ENCODE data around the gene BEST3. TPM values are rescaled to one million over a fixed set of nuclear protein-coding genes. Genes with fewer than 3 reads are reported as not detected.

BEST3 gene
- total and polyA plus RNA-seq, 2 donors (not counting 3 experiments of a cell fraction or from before 2014, with no cell fraction given) = 0.12 to 0.18 TPM

DNA sequence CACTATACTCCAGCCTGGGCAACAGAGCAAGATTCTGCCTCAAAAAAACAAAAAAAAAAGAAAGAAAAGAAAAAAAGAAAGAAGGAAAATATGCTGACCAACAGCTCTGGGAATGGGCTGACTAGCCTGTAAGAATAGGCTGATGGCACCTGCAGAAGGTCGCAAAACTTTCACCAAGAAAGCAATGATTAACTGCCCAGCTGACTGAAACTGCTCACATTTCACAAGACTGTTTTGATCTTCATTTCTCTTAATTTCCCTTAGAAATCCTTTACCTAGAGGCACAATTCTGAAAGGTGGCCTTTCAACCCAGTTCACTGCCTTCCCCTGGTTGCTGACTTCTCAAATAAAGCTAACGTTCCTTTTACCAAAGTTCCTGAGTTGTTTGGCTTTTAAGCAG lies 12.4 kb downstream of the BEST3 start:
- no peak overlapping the region for H3K9ac ChIP-seq (replicated peaks; ENCODE audit: extremely low read depth, insufficient read depth, low read length)
- no peak overlapping the region for H3K4me3 ChIP-seq (replicated peaks in 1 of 3; ENCODE audit: insufficient read depth in 1 of 3, low read depth in 1 of 3, low read length in 3 of 3)
- FAIRE-seq (no peak), DNase-seq (ENCODE audit: low read depth, low spot score) (peak; percentile 19)
- peaks cover 28% of the 10 kb centered on the region for H3K4me1 ChIP-seq (ENCODE audit: control insufficient read depth, extremely low read depth, insufficient read depth, low read length)
- dilution Hi-C loops (cut with MboI; ENCODE audit: extremely low pct_ligation_motif_present, low sequenced_read_pairs) = no loop called here
- no peaks in the 10 kb centered on the region for H4K20me1 ChIP-seq (replicated peaks; ENCODE audit: control insufficient read depth, extremely low read depth, insufficient read depth, low read length)
- no peak overlapping the region for H2AFZ ChIP-seq (ENCODE audit: low read depth, low read length)
- H3K9me1 ChIP-seq (replicated peaks; ENCODE audit: control insufficient read depth, extremely low read depth, insufficient read depth, low read length) = no peaks in the 10 kb centered on the region
- H3K27ac ChIP-seq (ENCODE audit: insufficient read depth, low read depth, low read length) = no peak overlapping the region
- H3K27me3 ChIP-seq (ENCODE audit: control insufficient read depth in 2 of 2, insufficient read depth in 2 of 2, low read length in 2 of 2) = no peaks in the 10 kb centered on the region
- ChIA-PET CTCF (interaction anchor here (1.0 to 1.3 kb wide), 2 partner anchors 10 to 23 kb away, joined by 3 read pairs; no protein-coding TSS in a partner anchor), POLR2A (no interaction called here)
- no peak overlapping the region for H3K4me2 ChIP-seq (ENCODE audit: insufficient read depth, low read length)
- H3K9me3 ChIP-seq (replicated peaks; ENCODE audit: control insufficient read depth, insufficient read depth, low read length) = no peaks in the 10 kb centered on the region
- intact Hi-C loops (cut with micrococcal nuclease) = loop anchor here (5.0 kb wide), 1 partner anchor 136 kb away; no protein-coding TSS in a partner anchor
- H3K36me3 ChIP-seq (ENCODE audit: control insufficient read depth in 2 of 2, extremely low read depth in 1 of 2, insufficient read depth in 2 of 2, low read length in 2 of 2) = no peaks in the 10 kb centered on the region
- TF ChIP-seq, protein P1, sequence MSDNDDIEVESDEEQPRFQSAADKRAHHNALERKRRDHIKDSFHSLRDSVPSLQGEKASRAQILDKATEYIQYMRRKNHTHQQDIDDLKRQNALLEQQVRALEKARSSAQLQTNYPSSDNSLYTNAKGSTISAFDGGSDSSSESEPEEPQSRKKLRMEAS (IDR thresholded peaks at IDR 0.05; ENCODE audit: insufficient read depth, insufficient read length) = no peak
- TF ChIP-seq FOS (IDR thresholded peaks at IDR 0.05; ENCODE audit: borderline replicate concordance, insufficient read depth, low read length) (no peak), GATA2 (IDR thresholded peaks at IDR 0.05; ENCODE audit: insufficient read depth, insufficient read length, low read depth, low read length) (no peak), EZH2 (IDR thresholded peaks at IDR 0.05; ENCODE audit: borderline replicate concordance, low read depth, low read length, severe bottlenecking) (no peak), MYC (IDR thresholded peaks at IDR 0.05; ENCODE audit: low read depth, low read length) (no peak), POLR2AphosphoS5 (IDR thresholded peaks at IDR 0.05; ENCODE audit: insufficient read depth, low read depth, low read length) (no peak), JUN (IDR thresholded peaks at IDR 0.05; ENCODE audit: borderline replicate concordance, insufficient read depth, insufficient read length, low read depth) (no peak), POLR2A (IDR thresholded peaks at IDR 0.05; ENCODE audit: low read depth, low read length) (no peak)
- TF ChIP-seq, protein P2, sequence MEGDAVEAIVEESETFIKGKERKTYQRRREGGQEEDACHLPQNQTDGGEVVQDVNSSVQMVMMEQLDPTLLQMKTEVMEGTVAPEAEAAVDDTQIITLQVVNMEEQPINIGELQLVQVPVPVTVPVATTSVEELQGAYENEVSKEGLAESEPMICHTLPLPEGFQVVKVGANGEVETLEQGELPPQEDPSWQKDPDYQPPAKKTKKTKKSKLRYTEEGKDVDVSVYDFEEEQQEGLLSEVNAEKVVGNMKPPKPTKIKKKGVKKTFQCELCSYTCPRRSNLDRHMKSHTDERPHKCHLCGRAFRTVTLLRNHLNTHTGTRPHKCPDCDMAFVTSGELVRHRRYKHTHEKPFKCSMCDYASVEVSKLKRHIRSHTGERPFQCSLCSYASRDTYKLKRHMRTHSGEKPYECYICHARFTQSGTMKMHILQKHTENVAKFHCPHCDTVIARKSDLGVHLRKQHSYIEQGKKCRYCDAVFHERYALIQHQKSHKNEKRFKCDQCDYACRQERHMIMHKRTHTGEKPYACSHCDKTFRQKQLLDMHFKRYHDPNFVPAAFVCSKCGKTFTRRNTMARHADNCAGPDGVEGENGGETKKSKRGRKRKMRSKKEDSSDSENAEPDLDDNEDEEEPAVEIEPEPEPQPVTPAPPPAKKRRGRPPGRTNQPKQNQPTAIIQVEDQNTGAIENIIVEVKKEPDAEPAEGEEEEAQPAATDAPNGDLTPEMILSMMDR (IDR thresholded peaks at IDR 0.05; ENCODE audit: extremely low read depth in 1 of 2, insufficient read depth in 1 of 2, low read depth in 1 of 2, low read length in 2 of 2) = no peak
- BruUV-seq (replicated peaks) = no TSS peak
- no peaks in the 10 kb centered on the region for H3K79me2 ChIP-seq (ENCODE audit: control insufficient read depth, insufficient read depth, low read length)
